GM19372 (cell line): Measurements from ENCODE around the gene C19orf85.

Source experiments
- ATAC-seq: cut with Tn5 transposase; IDR thresholded peaks from one replicate; pipeline ENCODE4 v1.9.1; 2021; ENCODE audit warnings: mild to moderate bottlenecking, low read depth, moderate library complexity; ENCODE audit not compliant: unreplicated experiment

Gene C19orf85

GRCh38 chr19:55479451-55480230 is 15.1 kb upstream of the C19orf85 start:
- no peak for ATAC-seq

GRCh38 chr19:55479045-55479444 is 14.5 kb upstream of the C19orf85 start:
- ATAC-seq: no peak

GRCh38 chr19:55478364-55478763 is 13.8 kb upstream of the C19orf85 start:
- no peak for ATAC-seq

- ATAC-seq: no peak
These were observed 13.4 kb upstream of the C19orf85 start for GRCh38 chr19:55477905-55478304.

- peak; percentile 88 for ATAC-seq
These were observed 11.7 kb upstream of the C19orf85 start, which contains the start of gene ZNF628 for GRCh38 chr19:55476100-55476775. Gene ZNF628, plus strand, starts transcription at chr19:55476617. Its CDS starts 3,294 bp downstream, at chr19:55479911.

- ATAC-seq: no peak
These were observed 10.0 kb upstream of the C19orf85 start for GRCh38 chr19:55474269-55475265.

GRCh38 chr19:55473225-55474012 is 8.9 kb upstream of the C19orf85 start:
- no peak for ATAC-seq

GRCh38 chr19:55472463-55472862 is 7.9 kb upstream of the C19orf85 start:
- ATAC-seq: no peak

- ATAC-seq: no peak
These were observed 6.7 kb upstream of the C19orf85 start for GRCh38 chr19:55471266-55471665.

- ATAC-seq: no peak
These were observed 3.5 kb upstream of the C19orf85 start for GRCh38 chr19:55468054-55468393.

GRCh38 chr19:55467236-55468053 is 2.9 kb upstream of the C19orf85 start:
- peak; percentile 87 for ATAC-seq

- ATAC-seq: no peak
These were observed 1.7 kb upstream of the C19orf85 start for GRCh38 chr19:55466241-55466614.

GRCh38 chr19:55465460-55466240 is 1.1 kb upstream of the C19orf85 start:
- no peak for ATAC-seq

- ATAC-seq: no peak
These were observed 401 bp downstream of the C19orf85 start for GRCh38 chr19:55464039-55464661.

GRCh38 chr19:55463583-55464031 is 944 bp downstream of the C19orf85 start:
- ATAC-seq: no peak

- no peak for ATAC-seq
These were observed 1.8 kb downstream of the C19orf85 start for GRCh38 chr19:55462722-55463121.

GRCh38 chr19:55461974-55462626 is 2.5 kb downstream of the C19orf85 start:
- ATAC-seq: no peak
